Right lobe of liver (tissue), 6 donors: Measurements from ENCODE around the gene COX19. TPM values are rescaled to one million over a fixed set of nuclear protein-coding genes. Genes with fewer than 3 reads are reported as not detected.
"Not testable (repeated sequence)": the region's sequence is repeated elsewhere in the genome, so short reads cannot be mapped to it uniquely, and the experiment has no call there.

ENCODE experiments used
- ATAC-seq, 4 donors: fragments of 200-7000 bp; cut with Tn5 transposase; one replicate each; pipeline ENCODE4 v1.9.1; 2020; ENCODE audit warnings: mild to moderate bottlenecking in 4 of 4, moderate library complexity in 4 of 4
- DNase-seq, 3 donors: peaks; one replicate each; pipeline ENCODE4 v3.0.0-alpha.2; 2020
- H3K27ac ChIP-seq, 3 donors: fragments of 200-600 bp; one replicate each; pipeline ENCODE4 v1.8.0; 2022
- H3K27me3 ChIP-seq, 2 donors: fragments of 200-600 bp; one replicate each; pipeline ENCODE4 v1.8.0; 2022
- H3K36me3 ChIP-seq, 4 donors: fragments of 200-600 bp; sonication (generic) in 1 of 4; one replicate each; pipeline versions ENCODE4 v1.5.1 to v1.8.0; 2017 to 2022; ENCODE audit warnings: control low read depth in 1 of 4
- H3K4me1 ChIP-seq, 4 donors: fragments of 200-600 bp; sonication (generic) in 1 of 4; one replicate each; pipeline versions ENCODE4 v1.5.1 to v1.8.0; 2017 to 2022; ENCODE audit warnings: control low read depth in 1 of 4
- H3K4me3 ChIP-seq, 3 donors: fragments of 200-600 bp; one replicate each; pipeline ENCODE4 v1.8.0; 2022
- H3K9me3 ChIP-seq, 4 donors: fragments of 200-600 bp; sonication (generic) in 1 of 4; one replicate each; pipeline versions ENCODE4 v1.5.1 to v1.8.0; 2017 to 2022; ENCODE audit warnings: control low read depth in 1 of 4
- CTCF ChIP-seq, 4 donors: fragments of 200-600 bp in 3 of 4; fragments of 450-650 bp in 1 of 4; IDR thresholded peaks; one replicate each; pipeline versions ENCODE4 v1.5.1 to v1.8.0; 2016 to 2022; ENCODE audit warnings: antibody characterized with exemption in 4 of 4, mild to moderate bottlenecking in 2 of 4
- POLR2A ChIP-seq: fragments of 450-650 bp; IDR thresholded peaks from one replicate; pipeline ENCODE4 v1.6.1; 2017; ENCODE audit warnings: antibody characterized with exemption, mild to moderate bottlenecking
- WGBS: methylation state at CpG from one replicate; pipeline ENCODE4 v1.1.6; 2018; ENCODE audit warnings: low coverage, low lambda C conversion rate; ENCODE audit not compliant: insufficient coverage; ENCODE audit errors: missing lambda C conversion rate; 5-methylcytosine and 5-hydroxymethylcytosine counted together
- intact Hi-C, 2 donors: fragments of 100-400 bp; cut with DNase I; formaldehyde crosslinking; loops; one replicate each; pipeline versions ENCODE4 v1.11.2 to v1.14.1; 2022
- total RNA-seq, 6 experiments: library from RNA; depleted of rRNA in 2 of 6; stranded (reverse); fragments of >200 nt in 2 of 6; fragmentation: NEBNext Ultra II Directional in 3 of 6; extraction: Animal tissue kit (Norgen Biotek cat#: 25700) in 3 of 6; gene quantifications; one replicate each; pipeline versions ENCODE4 v1.1.0 to v1.2.4, GENCODE V29; 2016 to 2023
- donor health status: DM: no; HTN: yes; CAD: no.
- donor health status: DM: no; HTN: no; CAD: no.
- donor health status: DM: no; HTN: no; CAD: no.
- donor health status: DM: no; HTN: yes; CAD: no.
- donor health status: DM: no; HTN: yes; CAD: no.

COX19 gene
- total RNA-seq, 6 experiments from 2014 or later: 3.2 to 6.5 (median 4.0) TPM

- H3K36me3 ChIP-seq: no peaks in the 10 kb centered on the region
These were observed 49.7 kb downstream of the COX19 start for GRCh38 chr7:925601-926000.

DNA sequence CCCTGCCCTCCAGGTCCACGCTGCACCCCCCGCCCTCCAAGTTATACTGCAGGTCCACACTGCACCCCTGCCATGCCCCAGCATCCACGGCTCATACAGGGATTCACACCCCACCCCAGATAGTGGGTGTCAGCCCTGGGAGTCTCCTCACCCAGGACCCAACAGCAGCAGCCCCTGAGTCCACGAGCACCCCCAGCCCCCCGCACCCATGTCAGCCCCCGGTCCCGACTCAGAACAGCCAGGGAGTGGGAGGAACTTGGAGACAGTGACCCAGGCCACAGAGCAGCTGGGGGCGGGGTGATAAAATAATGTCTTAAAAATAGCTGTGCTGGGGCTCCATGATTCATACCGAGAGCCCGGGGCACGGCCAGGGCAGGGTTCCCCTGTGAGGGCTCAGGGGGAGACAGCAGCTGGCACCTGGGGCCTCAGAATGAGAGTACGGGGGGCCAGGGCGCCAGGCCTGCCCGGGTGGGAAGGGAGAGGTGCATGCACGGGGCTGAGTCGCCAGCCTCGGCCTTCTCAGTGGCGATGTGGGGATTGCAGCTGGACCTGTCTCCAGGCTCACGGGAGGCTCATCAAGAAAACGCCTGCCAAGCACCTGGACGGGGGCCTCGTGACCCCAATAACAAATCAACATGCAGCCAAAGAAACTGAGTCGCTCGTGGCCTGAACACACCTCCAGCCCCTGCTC is 50.7 kb downstream of the COX19 start:
- DNase-seq: peak; percentile 28 to 55 (median 45)
- H3K36me3 ChIP-seq: no peaks in the 10 kb centered on the region
- H3K9me3 ChIP-seq: no peaks in the 10 kb centered on the region
- no peaks in the 10 kb centered on the region for H3K27me3 ChIP-seq
- peak in 1 of 4 donors; percentile 11 for ATAC-seq
- no peak for TF ChIP-seq POLR2A
- no peak for TF ChIP-seq CTCF (IDR thresholded peaks at IDR 0.05)
- H3K4me3 ChIP-seq: no peak overlapping the region
- no peak overlapping the region for H3K27ac ChIP-seq
- intact Hi-C loops: no loop called here
- WGBS: 40% methylated on average over 11 of the region's 24 CpGs
- H3K4me1 ChIP-seq: no peaks in the 10 kb centered on the region

More at GRCh38 chr7:925601-926000, 49.7 kb downstream of the COX19 start:
- Histone ChIP-seq H3K4me3 (no peak overlapping the region), H3K27ac (no peak overlapping the region), H3K9me3 (no peaks in the 10 kb centered on the region), H3K4me1 (no peaks in the 10 kb centered on the region), H3K27me3 (no peaks in the 10 kb centered on the region)
- no peak for TF ChIP-seq POLR2A
- TF ChIP-seq CTCF (IDR thresholded peaks at IDR 0.05): no peak
- intact Hi-C loops: no loop called here
- 82% methylated on average over 3 of the region's 18 CpGs for WGBS
- DNase-seq (peak; percentile 25 to 51 (median 48)), ATAC-seq (peak in 1 of 4 donors; percentile 4)

- ATAC-seq, H3K9me3 ChIP-seq, H3K4me1 ChIP-seq, H3K27ac ChIP-seq, intact Hi-C loops, H3K36me3 ChIP-seq, H3K4me3 ChIP-seq, H3K27me3 ChIP-seq: not testable (repeated sequence)
- DNase-seq: peak in 2 of 3 donors; percentile 39 to 55
- 67% methylated on average over 8 of the region's 25 CpGs for WGBS
These were observed 51.3 kb downstream of the COX19 start for GRCh38 chr7:924042-924441.

GRCh38 chr7:923108-924041 is 52.0 kb downstream of the COX19 start:
- no peaks in the 10 kb centered on the region for H3K4me1 ChIP-seq
- 27% methylated on average over 7 of the region's 40 CpGs for WGBS
- intact Hi-C loops: no loop called here

More at GRCh38 chr7:923108-924041, 52.0 kb downstream of the COX19 start:
- peak; percentile 70 to 82 (median 78) for DNase-seq
- Histone ChIP-seq H3K27me3 (no peaks in the 10 kb centered on the region), H3K27ac (peak overlapping the region; percentile 21 to 60 (median 44)), H3K36me3 (no peaks in the 10 kb centered on the region), H3K4me3 (no peak overlapping the region), H3K9me3 (no peaks in the 10 kb centered on the region)
- peak; percentile 67 to 83 (median 74) for ATAC-seq
- TF ChIP-seq CTCF (IDR thresholded peaks at IDR 0.05) (no peak), POLR2A (no peak)
